B cell (primary cell): ENCODE data around the gene PPP1R2.

Experiments
- CTCF ChIP-seq: fragments of 200-600 bp; IDR thresholded peaks from one replicate; pipeline ENCODE4 v1.8.0; 2022; ENCODE audit warnings: antibody characterized with exemption, mild to moderate bottlenecking
- EZH2 ChIP-seq: IDR thresholded peaks from 2 replicates; pipeline ENCODE4 v1.6.1; 2012; ENCODE audit warnings: borderline replicate concordance, low read depth, mild to moderate bottlenecking, moderate library complexity, low read length; ENCODE audit not compliant: insufficient read depth, poor library complexity, severe bottlenecking

- no peak for TF ChIP-seq EZH2
- no peak for TF ChIP-seq CTCF
Observed at GRCh38 chr3:195591852-195592251, 48.7 kb upstream of the PPP1R2 start.
